ENCODE data around the gene CCDC124.
"Not testable (repeated sequence)": the region's sequence is repeated elsewhere in the genome, so short reads cannot be mapped to it uniquely, and the experiment has no call there.

Gene CCDC124

GRCh38 chr19:17932485-17933338, at the start of gene CCDC124:
TSS of gene CCDC124 (plus strand) at chr19:17933015. CDS start at chr19:17936421, 3,406 bp downstream.
- peak; percentile 86 for DNase-seq

GRCh38 chr19:17883627-17884410, 49.0 kb upstream of the CCDC124 start:
- DNase-seq, result no peak

- no peak for DNase-seq
Observed at GRCh38 chr19:17886515-17886914, 46.3 kb upstream of the CCDC124 start.

- DNase-seq, result not testable (repeated sequence)
Observed at GRCh38 chr19:17887221-17887620, 45.6 kb upstream of the CCDC124 start.

- no peak for DNase-seq
Observed at GRCh38 chr19:17888260-17888659, 44.6 kb upstream of the CCDC124 start.

- no peak for DNase-seq
Observed at GRCh38 chr19:17889609-17890214, 43.1 kb upstream of the CCDC124 start.

GRCh38 chr19:17893766-17894165, 39.0 kb upstream of the CCDC124 start:
- DNase-seq, result no peak

GRCh38 chr19:17902701-17903100, 30.1 kb upstream of the CCDC124 start:
- DNase-seq, result peak; percentile 79

- no peak for DNase-seq
Observed at GRCh38 chr19:17908244-17908643, 24.6 kb upstream of the CCDC124 start.

GRCh38 chr19:17909003-17909732, 23.6 kb upstream of the CCDC124 start:
- no peak for DNase-seq

- no peak for DNase-seq
Observed at GRCh38 chr19:17910791-17911360, 21.9 kb upstream of the CCDC124 start.

- no peak for DNase-seq
Observed at GRCh38 chr19:17915940-17916593, 16.7 kb upstream of the CCDC124 start.

- DNase-seq, result not testable (repeated sequence)
Observed at GRCh38 chr19:17918151-17918550, 14.7 kb upstream of the CCDC124 start.

- DNase-seq, result not testable (repeated sequence)
Observed at GRCh38 chr19:17919122-17919521, 13.7 kb upstream of the CCDC124 start.

- no peak for DNase-seq
Observed at GRCh38 chr19:17920527-17920926, 12.3 kb upstream of the CCDC124 start.

- DNase-seq, result no peak
Observed at GRCh38 chr19:17922138-17922537, 10.7 kb upstream of the CCDC124 start.

- no peak for DNase-seq
Observed at GRCh38 chr19:17926044-17926443, 6.8 kb upstream of the CCDC124 start.

- no peak for DNase-seq
Observed at GRCh38 chr19:17929056-17929455, 3.8 kb upstream of the CCDC124 start.

GRCh38 chr19:17931532-17932191, 1.2 kb upstream of the CCDC124 start:
- no peak for DNase-seq

GRCh38 chr19:17933414-17934129, 757 bp downstream of the CCDC124 start:
- DNase-seq, result no peak

GRCh38 chr19:17936379-17936778, 3.6 kb downstream of the CCDC124 start:
- DNase-seq, result no peak

Data from NCI-H446 treated with DMSO at 0.1 percent for 48 hours (cell line).